Activated naive CD4-positive, alpha-beta T cell treated with Interleukin-2 at 50 U/mL for 16 hours (primary cell): ENCODE data around the gene PACC1.
A peak's percentile ranks its signal among the peaks of the same experiment; 100 is the strongest.

ENCODE experiments used
- DNase-seq: peaks from one replicate; pipeline ENCODE4 v3.0.0-alpha.2; 2020

Gene PACC1

GRCh38 chr1:212414328-212415106 is at the start of gene PACC1:
TSS of gene PACC1 (minus strand) at chr1:212414886. CDS start at chr1:212414757, 129 bp downstream.
- peak; percentile 89 for DNase-seq

- no peak for DNase-seq
Observed at GRCh38 chr1:212463565-212464285, 49.0 kb upstream of the PACC1 start.

GRCh38 chr1:212461916-212462660 is 47.4 kb upstream of the PACC1 start:
- no peak for DNase-seq

- DNase-seq: no peak
Observed at GRCh38 chr1:212460376-212460775, 45.7 kb upstream of the PACC1 start.

GRCh38 chr1:212459656-212460055 is 45.0 kb upstream of the PACC1 start:
- DNase-seq: no peak

- no peak for DNase-seq
Observed at GRCh38 chr1:212458817-212459216, 44.1 kb upstream of the PACC1 start.

GRCh38 chr1:212457740-212458338 is 43.2 kb upstream of the PACC1 start:
- peak; percentile 63 for DNase-seq

GRCh38 chr1:212455803-212456528 is 41.3 kb upstream of the PACC1 start:
- peak; percentile 85 for DNase-seq

GRCh38 chr1:212455401-212455800 is 40.7 kb upstream of the PACC1 start:
- DNase-seq: no peak

GRCh38 chr1:212454741-212455140 is 40.1 kb upstream of the PACC1 start:
- DNase-seq: no peak

- DNase-seq: no peak
Observed at GRCh38 chr1:212453156-212453857, 38.6 kb upstream of the PACC1 start.

- DNase-seq: no peak
Observed at GRCh38 chr1:212452323-212453155, 37.9 kb upstream of the PACC1 start.

GRCh38 chr1:212451416-212452322 is 37.0 kb upstream of the PACC1 start:
- no peak for DNase-seq

GRCh38 chr1:212450331-212450881 is 35.7 kb upstream of the PACC1 start:
- no peak for DNase-seq

- no peak for DNase-seq
Observed at GRCh38 chr1:212447478-212447877, 32.8 kb upstream of the PACC1 start.

GRCh38 chr1:212446333-212446732 is 31.6 kb upstream of the PACC1 start:
- no peak for DNase-seq

- DNase-seq: no peak
Observed at GRCh38 chr1:212442408-212442807, 27.7 kb upstream of the PACC1 start.

- no peak for DNase-seq
Observed at GRCh38 chr1:212440419-212440818, 25.7 kb upstream of the PACC1 start.

- no peak for DNase-seq
Observed at GRCh38 chr1:212438831-212439237, 24.1 kb upstream of the PACC1 start.
